GM19438 (cell line): ENCODE measurements around the gene DPP9.

ENCODE experiments used
- ATAC-seq: cut with Tn5 transposase; IDR thresholded peaks from one replicate; pipeline ENCODE4 v1.9.1; 2021; ENCODE audit warnings: low read depth; ENCODE audit not compliant: unreplicated experiment

The DPP9 gene

GRCh38 chr19:4638828-4639530 lies 84.7 kb downstream of the DPP9 start, which contains the start of gene TNFAIP8L1:
Gene TNFAIP8L1 (plus strand): TSS chr19:4639516. CDS start chr19:4651870, 12,354 bp downstream.
- ATAC-seq: peak; percentile 72

- no peak for ATAC-seq
These were observed 85.3 kb downstream of the DPP9 start for GRCh38 chr19:4638317-4638716.

- ATAC-seq: no peak
These were observed 86.9 kb downstream of the DPP9 start for GRCh38 chr19:4636761-4637160.

- ATAC-seq: no peak
These were observed 87.4 kb downstream of the DPP9 start for GRCh38 chr19:4636151-4636717.

- no peak for ATAC-seq
These were observed 87.9 kb downstream of the DPP9 start for GRCh38 chr19:4635754-4636116.

- ATAC-seq: no peak
These were observed 90.3 kb downstream of the DPP9 start for GRCh38 chr19:4633140-4633967.
